GM03348 (cell line): Measurements from ENCODE around the gene MS4A18.

Experiments used
- DNase-seq: peaks from one replicate; pipeline ENCODE4 v3.0.0; 2012; ENCODE audit warnings: low spot score

The MS4A18 gene

DNA sequence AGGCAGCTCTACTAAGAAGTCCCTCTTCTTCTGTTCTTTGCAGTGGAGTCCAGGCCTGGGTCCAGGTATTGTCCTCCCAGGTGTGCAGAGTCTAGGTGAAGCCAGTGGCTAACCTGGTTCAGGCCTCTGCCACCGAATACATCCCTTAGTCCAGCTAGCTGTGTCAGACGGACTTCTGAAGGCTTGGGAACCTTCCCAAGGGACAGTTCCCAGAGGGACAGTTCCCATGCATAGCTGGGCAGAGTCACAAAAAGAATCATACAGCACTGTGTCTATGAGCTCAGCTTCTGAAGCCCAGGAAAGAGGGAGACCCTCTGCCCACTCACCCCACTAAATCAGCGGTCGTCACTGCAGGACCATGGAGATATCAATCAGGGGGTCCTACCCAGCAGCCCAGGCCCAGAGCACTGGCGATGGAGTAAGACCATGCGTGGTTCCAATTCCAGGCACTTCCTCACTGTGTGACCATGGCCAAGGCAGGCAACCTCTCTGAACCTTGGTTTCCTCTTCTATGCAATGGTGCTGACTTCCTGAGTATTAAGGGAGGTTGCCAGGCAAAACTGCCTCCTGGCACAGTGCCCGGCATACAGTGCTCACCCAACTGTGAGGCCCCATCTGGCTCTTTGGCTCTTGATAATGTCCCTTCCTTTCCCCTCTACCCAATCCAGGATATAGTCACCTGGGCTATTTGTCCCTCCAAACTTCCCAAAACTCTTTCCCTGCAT, 64.0 kb downstream of the MS4A18 start:
- DNase-seq = no peak

DNA sequence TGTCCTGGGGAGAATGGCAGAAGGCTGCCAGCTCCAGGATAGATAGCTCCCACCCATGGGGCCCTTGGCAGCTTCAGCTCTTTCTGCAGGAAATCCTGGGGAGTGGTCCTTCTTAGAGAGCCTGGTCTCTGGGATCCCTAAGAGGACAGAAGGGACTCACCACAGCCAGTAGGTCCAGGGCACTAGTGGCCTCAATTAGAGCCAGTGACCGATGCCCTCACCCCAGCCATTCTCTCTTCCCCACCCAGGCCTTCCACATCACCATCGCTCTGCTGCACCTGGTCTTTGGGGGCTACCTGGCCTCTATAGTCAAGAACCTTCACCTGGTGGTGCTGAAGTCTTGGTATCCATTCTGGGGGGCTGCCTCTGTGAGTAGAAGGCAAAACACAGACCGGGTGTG, 66.2 kb downstream of the MS4A18 start:
- DNase-seq = no peak

DNA sequence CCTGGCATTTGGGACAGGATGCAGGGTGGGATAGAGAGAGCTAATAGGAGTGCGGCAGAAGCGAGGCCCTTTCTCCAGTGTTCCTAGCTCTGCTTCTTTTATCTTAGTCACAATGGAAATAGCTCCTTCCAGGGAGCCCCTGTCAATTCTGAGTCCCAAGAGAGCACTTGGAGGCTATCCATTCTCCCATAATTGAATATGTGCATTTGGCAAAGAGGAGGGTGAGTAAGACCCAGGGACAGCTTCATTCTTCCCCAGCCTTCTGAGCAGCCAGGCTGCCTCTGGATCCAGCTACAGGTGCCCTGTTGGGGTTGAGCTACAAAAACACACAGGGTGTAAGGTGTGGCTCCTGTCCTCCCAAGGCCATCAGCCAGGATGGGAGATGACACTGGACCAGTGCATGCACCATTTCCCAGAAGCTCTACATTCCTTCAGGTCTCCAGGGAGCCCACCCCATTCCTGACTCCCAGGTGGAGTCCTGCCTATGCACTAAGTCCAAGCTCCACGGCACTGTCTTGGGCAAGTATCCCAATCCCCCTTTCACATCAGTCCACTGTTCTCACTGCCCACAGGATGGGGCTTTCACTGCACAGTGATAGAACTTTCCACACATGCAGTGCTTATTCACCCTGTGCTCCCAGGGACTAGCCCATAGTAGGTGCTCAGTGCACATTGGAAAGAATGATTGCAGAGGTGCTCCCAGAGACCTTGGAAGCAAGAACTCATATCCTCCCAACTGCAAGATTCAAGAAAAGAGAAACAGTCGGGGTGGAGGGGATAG, 66.8 kb downstream of the MS4A18 start:
- no peak for DNase-seq

DNA sequence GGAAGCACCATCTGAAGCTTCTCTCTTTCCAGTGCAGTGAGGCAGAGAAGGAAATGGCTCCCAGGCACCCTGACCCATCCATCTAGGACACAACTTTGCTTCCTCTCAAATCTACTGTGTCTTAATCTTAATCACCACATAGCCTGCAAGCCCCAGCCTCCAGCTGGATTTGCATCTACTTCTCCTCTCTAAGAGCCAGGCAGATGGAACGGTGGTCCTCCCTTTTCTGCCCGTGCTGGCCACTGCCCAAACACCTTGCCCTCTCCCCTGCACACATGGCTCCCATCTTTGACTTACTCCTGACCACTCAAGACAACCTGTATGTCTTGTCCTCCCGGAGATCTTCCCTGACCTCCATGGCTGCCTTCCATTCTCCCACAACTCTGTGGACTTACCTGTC, 68.0 kb downstream of the MS4A18 start:
- DNase-seq = no peak
